HG02759 (cell line): ENCODE data around the gene KRTAP29-1.
"Not testable (repeated sequence)": the region's sequence is repeated elsewhere in the genome, so short reads cannot be mapped to it uniquely, and the experiment has no call there.

Source experiments
- ATAC-seq: cut with Tn5 transposase; IDR thresholded peaks from one replicate; pipeline ENCODE4 v1.9.1; 2021; ENCODE audit warnings: mild to moderate bottlenecking, moderate library complexity; ENCODE audit not compliant: unreplicated experiment

The KRTAP29-1 gene

GRCh38 chr17:41301916-41302901, at the start of gene KRTAP29-1:
Gene KRTAP29-1 (minus strand): TSS chr17:41302851. CDS start chr17:41302851, 0 bp downstream.
- no peak for ATAC-seq

DNA sequence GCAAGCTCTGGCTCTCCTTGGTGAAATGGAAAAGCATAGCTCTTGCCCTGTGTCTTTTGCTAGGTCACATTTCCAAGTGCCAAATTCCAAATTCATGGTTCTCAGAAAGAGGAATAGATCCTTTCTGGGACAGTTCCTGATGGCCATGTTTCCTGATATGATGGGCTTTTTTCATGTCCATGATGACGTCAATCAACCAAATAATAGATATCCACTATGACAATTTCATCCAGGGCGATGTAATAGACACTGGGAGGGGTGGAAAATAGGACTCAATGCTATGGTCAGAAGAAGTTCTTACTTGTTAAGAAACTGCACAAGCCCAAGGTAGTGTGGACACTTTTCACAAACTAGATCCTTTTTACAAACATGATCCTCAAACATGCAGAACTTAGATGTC, 48.5 kb upstream of the KRTAP29-1 start:
- no peak for ATAC-seq

DNA sequence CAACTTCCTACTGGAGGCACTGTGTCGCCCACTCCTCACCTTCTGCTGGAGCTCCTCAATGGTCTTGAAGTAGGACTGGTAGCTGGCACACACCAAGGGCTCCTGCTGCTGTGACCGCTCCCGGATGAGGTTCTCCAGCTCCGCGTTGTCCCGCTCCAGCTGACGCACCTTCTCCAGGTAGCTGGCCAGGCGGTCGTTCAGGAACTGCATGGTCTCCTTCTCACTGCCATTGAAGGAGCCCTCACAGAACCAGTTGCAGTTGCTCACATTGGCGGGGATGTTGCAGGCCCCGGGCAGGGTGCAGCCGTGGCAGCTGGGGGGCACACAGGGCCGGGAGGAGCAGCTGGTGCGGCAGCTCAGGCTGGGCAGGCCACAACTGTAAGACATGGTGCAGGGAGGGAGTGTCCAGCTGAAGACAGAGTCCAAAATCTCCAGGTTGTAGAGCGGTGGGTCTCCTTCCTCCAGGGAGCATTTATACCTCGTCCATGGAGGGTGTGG, 47.8 kb upstream of the KRTAP29-1 start, which contains the start of gene KRT33A:
KRT33A (minus strand) TSS at position 448 of the 498 bp plus-strand sequence; CDS start at position 387, 61 bp downstream.
- not testable (repeated sequence) for ATAC-seq

DNA sequence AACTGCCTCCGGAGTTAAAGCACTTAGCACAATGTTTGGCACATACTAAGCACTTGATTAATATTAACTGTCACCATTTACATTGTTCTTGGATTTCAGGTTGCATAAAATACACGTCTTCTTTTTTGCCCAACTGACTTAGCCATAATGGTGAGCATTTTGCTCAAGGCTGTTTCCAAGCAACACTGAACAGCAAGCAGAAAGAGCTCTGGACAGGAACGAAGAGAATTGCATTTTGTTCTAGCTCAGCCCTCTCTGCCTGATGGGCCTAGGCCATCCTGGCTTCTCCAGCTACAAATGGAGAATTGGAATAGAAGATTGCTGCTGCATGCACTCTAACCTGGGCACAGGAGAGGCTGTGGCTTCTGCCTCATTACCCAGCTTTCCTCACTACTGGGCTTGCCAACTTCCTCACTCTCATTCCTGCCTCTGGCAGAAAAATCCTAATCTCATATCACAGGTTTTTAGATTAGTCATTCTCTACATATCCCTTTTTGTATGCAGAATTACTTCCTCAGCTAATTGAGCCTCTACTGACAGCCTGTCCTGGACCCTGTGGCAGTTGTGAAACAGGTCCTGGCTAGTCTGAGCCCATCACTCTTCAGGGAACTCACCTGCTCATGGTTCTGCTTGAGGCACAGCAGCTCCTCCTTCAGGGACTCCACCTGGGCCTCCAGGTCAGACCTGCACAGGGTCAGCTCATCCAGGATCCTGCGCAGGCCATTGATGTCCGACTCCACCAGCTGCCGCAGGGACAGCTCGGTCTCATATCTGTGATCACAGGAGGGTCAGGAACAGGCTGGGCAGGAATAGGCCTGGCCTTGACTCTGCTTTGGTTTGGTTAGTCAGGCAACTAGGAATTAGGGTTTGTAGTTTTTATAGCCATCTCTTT, 45.5 kb upstream of the KRTAP29-1 start:
- no peak for ATAC-seq

GRCh38 chr17:41346421-41346820, 43.8 kb upstream of the KRTAP29-1 start:
- ATAC-seq, result not testable (repeated sequence)

GRCh38 chr17:41345992-41346391, 43.3 kb upstream of the KRTAP29-1 start:
- ATAC-seq, result no peak

- ATAC-seq, result no peak
Observed at GRCh38 chr17:41343029-41343428, 40.4 kb upstream of the KRTAP29-1 start.

DNA sequence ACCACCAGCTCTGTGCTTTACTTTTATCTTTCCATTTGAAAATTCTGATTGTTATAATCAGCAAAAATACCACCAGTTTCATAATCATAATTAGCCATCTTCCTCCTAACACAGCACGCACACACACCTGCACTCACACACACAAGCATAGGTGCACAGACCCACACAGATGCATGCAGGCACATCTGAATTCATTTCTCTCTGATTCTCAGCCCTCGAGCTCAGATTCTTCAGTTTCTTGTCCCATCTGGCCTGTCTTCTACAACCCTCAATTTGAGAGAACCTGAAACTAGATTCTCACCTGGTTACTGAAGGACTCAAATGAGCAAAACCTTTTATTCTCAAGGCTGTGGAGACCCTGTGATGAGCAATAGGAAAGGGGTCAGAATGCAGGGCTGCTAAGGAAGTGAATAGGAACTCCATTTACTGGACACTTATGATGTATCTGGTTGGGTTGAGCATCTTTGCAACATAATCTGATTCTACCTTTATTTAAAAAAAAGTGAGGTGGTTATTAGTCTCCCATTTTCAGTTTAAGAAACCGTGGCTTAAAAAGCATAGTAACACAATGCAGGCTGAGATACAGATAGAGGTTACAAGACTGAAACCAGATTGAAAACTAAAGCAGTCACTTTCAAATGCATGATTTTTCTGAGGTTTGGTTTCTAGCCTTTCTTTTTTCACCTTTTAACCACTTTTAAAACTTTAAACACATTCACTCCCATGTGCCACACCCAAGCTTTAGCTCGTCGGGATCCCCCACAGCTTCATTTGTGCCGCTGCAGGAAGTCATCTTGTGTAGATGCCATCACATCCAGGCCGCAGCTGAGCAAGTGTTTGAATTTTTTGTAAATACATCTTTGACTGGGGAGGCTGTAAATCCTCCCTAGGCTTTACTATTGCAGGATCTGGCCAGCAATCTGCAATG, 38.5 kb upstream of the KRTAP29-1 start:
- no peak for ATAC-seq

DNA sequence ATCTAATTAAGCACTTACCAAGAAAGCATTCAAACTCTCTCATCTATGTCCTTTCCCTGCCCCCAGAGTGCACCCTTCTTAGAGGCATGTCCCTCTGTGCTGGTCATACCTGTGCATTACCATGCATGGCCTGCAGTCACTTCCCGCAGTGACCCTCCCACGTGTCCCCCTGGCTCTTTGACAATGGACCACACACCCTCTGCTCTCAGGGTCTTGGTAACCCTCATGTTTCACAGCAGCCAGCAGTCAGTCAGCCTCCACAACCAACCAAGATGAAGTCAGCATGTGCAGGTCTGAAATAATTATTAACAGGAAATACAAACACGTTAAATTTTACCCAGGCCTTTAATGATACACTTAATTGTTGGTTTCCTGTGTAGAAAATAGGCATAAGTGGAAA, 37.8 kb upstream of the KRTAP29-1 start:
- no peak for ATAC-seq

DNA sequence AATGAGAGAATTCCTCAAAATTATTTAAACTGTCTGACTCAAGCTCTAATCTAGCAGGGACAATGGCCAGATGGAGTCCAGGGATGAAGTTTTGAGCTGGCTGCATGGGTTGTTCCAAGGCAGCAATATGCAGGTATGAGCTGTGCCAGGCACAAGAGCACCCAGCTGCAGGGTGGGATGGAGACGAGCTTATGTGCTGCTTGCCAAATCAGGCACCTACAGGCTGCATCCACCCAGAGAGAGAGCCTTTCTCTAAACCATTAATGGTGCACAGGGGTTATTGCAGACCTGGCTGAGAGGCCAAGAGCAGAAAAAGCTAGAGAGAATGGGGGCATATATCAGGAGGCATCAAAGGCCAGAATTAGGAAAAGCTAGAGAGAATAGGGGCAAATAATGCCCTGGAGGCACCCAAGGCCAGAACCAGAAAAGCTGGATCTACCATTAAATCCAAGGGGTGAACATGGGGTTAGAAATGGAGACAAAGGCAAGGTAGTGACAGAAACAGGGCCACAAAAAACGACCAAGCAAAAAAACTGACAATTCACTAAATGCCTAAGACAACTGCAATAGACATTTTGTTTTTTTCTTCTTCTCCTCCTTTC, 37.0 kb upstream of the KRTAP29-1 start:
- no peak for ATAC-seq

- ATAC-seq, result peak; percentile 51
Observed at GRCh38 chr17:41338961-41339485, 36.4 kb upstream of the KRTAP29-1 start.

GRCh38 chr17:41335747-41336146, 33.1 kb upstream of the KRTAP29-1 start:
- no peak for ATAC-seq

DNA sequence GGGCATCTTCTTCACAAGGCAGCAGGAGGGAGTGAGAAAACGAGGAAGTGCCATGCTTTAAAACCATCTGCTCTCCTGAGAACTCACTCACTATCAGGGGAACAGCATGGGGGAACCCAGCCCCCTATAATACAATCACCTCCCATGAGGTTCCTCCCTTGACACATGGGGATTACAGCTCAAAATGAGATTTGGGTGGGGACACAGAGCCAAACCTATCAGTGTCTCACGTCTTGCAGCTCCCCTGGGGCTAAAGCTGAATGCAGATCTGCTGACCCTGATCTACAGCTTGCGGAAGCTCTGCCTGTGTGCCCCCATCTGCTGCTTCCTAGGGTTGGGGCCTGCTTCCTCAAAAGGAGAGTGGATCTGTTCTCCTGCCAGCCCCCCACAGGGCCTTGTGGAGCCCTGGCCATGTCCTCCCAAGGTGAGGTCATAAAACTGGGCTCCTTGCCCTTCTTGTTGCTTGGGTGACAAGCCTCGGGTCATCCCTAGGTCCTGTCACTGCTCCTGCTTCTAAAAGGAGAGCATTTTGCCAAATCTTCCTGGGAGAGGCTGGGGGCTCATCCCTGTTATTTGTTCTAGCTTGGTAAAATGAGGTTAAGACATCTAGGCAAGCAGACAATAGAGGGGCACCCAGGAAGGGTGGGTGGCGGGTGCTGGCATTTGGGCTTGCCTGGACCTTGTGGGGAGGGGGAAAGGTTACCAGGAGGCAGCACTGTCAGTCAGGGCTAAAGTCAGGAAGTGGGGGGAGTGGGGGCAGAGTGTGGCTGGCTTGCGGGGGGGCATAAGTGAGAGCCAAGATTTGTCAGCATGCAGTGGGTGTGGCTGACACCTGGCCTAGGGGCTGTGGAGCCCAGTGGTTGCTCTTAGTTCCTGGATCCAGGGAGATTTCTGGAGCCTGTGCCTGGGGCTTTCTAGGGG, 32.0 kb upstream of the KRTAP29-1 start:
- ATAC-seq, result no peak

- no peak for ATAC-seq
Observed at GRCh38 chr17:41333836-41334235, 31.2 kb upstream of the KRTAP29-1 start.

DNA sequence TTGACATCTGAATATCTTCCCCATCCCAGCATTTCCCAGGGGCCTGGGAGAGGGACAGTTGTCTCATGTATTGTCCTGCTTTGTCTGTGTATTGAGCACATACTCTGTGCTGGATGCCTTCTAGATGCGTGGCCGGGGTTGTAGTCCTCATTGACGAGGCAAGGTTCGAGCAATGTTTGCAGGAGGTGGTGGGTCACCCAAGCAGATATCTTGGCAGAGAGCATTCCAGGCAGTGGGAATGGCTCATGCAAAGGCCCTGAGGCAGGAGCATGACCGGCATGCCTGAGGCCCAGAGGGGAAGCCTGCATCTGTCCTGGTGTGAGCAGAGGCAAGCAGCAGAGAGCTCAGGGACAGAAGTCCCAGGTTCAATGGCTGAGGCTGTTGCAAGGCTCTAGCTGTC, 30.4 kb upstream of the KRTAP29-1 start:
- no peak for ATAC-seq

DNA sequence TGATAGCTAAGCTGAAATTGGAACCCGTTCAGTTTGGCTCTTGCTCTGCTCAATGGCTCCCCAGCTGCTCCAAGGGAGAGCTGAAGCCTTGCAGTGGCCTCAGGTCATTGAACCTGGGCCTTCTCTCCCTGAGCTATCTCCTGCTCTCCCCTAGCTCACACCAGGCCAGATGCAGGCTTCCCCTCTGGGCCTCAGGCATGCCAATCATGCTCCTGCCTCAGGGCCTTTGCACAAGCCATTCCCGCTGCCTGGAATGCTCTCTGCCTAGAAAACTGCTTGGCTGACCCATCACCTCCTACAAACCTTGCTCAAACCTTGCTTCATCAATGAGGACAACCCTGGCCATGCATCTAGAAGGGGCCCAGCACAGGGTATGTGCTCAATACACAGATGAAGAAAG, 29.6 kb upstream of the KRTAP29-1 start:
- ATAC-seq, result no peak

GRCh38 chr17:41331606-41332005, 29.0 kb upstream of the KRTAP29-1 start:
- ATAC-seq, result no peak

DNA sequence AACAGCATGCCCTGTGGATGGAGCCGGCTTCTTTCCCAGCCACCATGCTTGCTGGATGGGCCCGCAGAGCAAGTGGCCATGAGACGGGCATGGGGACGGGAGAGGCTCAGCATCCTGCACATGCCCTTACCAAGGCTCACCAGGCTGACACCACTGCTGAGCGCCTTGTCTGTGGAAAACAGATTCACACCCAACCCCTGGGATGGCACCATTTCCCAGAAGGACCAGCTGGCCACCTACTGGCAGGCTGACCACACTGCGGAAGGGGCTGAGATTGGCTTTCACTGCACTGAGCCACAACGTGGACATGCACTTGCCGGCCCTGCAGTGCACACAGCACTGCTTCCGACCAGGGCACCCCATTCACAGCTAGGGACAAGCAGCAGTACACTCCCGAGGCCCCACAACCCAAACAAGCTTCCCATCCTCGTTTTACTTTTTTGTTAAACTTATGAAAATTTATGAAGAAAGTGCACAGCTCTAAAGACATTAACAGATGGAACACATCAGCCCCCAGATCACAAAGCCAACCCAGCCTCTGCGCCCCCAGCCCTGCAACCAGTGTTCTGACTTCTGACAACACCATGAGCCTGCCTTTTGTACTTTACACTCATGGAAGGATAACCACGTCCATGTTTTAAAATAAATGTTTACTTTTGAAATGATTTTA, 26.8 kb upstream of the KRTAP29-1 start:
- ATAC-seq, result no peak
